SH-SY5Y (cell line): ENCODE results near the gene CPLX1.

ENCODE experiments used
- GATA2 ChIP-seq: IDR thresholded peaks from 2 replicates; pipeline ENCODE4 v1.6.1; 2011; ENCODE audit warnings: mild to moderate bottlenecking, low read depth, low read length
- GATA3 ChIP-seq: IDR thresholded peaks from 2 replicates; pipeline ENCODE4 v1.6.1; 2011; ENCODE audit warnings: low read depth, mild to moderate bottlenecking, low read length, moderate library complexity

The CPLX1 gene

DNA sequence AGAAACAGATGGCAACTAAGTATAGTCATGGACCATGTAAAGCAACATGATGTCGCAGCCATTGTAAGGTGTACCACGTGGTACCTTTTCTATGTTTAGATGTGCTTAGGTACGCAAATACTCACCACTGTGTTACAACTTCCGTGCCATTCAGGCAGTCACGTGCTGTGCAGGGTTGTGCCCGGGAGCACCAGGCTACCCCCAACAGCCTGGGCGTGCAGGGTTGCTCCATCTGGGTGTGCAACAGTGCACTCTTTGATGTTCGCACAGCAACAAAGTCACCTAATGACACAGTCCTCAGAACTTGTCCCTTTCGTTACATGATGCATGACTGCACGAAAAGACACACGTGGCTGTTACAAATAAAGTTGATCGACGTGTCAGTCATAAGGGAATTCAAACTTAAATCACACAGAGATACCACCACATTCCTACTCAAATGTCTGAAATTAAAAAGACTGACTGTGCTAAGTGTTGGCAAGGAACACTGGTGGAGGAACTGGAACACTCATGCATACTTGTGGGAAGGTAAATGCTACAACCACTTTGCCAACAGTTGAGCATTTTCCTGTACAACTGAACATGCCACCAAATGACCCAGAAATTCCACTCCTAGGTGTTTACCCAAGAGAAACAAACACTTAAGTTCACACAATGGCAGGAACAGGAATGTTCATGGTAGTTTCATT, 24.3 kb downstream of the CPLX1 start:
- TF ChIP-seq GATA2 = no peak

DNA sequence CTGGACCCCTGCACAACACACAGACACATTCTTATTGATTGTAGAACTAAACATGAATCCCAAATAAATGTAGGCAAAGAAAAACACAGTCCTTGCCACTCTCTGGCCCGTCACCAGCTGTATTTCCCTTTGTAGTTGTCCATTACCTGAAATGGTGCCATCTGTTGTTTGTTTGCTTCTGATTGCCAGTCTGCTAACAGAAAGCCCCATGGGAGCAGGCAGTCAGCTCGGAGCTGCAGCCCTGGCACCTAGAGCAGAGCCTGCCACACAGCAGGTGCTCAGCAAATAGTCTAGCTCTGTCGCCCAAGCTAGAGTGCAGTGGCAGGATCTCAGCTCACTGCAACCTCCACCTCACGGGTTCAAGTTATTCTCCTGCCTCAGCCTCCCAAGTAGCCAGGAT, 28.9 kb downstream of the CPLX1 start:
- TF ChIP-seq GATA2 (no peak), GATA3 (no peak)

DNA sequence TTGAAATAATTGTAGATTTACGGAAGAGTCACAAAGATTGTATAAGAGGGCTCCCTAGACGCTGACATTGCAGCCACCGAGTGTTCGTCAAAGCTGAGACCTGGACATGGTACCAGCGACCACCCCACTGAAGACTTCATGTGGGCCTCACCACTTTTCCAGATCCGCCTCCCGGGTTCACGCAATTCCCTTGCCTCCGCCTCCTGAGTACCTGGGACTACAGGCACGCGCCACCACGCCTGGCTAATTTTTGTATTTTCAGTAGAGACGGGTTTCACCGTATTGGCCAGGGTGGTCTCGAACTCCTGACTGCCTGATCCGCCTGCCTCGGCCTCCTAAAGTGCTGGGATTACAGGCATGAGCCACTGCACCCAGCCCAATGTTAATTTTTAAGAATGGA, 29.7 kb downstream of the CPLX1 start:
- TF ChIP-seq GATA2 (no peak), GATA3 (no peak)

DNA sequence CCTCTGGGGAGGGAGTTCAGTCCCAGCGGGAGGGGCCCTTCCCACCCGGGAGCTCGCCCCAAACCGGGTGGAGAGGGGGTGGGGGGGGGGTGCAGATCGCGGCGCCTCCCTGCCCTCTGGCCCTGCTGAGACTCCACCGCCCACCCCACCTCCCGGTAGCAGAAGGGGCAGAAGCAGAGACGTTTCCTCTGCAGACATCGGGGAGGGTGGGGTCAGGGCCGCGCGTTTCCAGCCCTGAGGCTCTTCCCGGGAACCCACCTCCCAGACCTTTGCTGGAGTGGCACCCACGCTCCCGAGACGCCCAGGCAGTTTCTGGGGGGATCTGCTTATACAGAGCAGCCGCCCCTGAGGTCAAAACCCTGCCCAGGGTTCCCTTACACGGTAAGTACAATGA, 30.2 kb downstream of the CPLX1 start:
- no peak for TF ChIP-seq GATA2
- no peak for TF ChIP-seq GATA3

DNA sequence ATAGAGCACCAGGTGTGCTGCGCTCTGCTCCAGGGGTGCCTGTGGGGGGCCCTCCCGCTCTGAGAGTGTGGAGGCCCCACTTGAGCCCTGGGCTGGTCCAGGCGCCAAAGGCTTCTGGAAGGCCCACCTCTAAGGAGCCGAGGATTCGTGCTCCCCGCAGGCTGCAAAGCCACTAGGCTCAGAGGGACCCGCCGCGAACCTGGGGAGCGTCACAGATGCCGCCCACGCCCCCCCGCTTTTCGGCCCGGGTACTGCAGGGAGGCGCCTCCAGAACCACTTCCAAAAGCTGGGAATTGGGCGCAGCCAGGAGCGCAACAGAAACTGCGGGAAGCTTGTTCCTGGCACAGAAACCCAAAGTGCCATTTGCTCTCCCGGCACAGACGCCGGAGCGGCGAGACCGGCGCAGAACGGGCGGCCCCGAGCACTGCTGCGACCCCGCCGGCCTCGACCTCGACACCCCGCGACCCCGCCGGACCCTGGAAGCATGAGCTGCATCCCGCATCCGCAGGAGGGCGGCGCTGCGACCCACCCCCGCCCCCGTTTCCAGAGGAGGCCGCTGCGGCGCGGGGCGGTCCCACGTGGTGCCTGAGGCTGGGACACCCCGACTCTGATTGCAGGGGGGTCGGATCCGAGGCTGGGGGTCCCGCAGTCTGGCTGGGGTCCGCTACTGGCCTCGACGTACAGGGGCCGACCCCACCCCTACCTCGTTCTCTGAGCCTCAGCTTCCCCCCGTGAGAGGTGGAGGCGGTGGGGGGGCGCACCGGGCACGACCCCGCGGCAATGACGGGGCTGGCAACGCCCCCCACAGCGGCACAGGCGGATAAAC, 30.8 kb downstream of the CPLX1 start:
- no peak for TF ChIP-seq GATA3
- TF ChIP-seq GATA2 = no peak

DNA sequence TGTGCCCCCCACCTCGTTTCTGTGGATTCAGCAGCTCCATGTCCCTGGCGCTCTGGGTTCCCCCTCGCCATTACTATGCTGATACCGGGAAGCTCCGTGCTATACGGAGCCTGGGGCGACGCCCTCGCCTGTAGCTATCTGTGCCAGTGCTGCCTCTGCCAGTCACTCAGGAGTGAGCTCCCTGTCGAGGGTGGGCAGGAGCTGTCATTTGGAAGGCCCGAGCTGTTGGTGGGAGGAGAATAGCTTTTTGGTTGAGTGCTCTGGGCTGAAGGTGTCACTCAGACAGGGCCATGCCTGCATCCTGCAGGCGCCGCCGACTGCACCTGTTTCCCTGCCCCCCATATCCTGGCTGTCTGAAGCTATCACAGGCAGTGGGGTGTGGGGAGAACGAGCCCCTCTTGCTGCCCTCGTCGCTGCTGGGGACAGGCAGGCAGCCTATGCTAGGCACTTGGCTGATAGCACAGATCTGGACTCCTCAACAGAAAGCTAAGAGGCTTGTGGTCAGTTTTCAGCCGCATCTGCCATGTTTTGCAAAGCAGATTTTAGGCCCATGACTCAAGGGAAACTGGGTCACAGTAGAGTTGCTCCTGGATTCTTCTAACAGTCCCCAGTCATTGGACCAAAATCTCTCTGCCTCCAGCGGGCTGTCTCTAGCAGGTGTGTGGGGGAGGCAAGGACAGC, 31.8 kb downstream of the CPLX1 start:
- TF ChIP-seq GATA2 (no peak), GATA3 (no peak)

DNA sequence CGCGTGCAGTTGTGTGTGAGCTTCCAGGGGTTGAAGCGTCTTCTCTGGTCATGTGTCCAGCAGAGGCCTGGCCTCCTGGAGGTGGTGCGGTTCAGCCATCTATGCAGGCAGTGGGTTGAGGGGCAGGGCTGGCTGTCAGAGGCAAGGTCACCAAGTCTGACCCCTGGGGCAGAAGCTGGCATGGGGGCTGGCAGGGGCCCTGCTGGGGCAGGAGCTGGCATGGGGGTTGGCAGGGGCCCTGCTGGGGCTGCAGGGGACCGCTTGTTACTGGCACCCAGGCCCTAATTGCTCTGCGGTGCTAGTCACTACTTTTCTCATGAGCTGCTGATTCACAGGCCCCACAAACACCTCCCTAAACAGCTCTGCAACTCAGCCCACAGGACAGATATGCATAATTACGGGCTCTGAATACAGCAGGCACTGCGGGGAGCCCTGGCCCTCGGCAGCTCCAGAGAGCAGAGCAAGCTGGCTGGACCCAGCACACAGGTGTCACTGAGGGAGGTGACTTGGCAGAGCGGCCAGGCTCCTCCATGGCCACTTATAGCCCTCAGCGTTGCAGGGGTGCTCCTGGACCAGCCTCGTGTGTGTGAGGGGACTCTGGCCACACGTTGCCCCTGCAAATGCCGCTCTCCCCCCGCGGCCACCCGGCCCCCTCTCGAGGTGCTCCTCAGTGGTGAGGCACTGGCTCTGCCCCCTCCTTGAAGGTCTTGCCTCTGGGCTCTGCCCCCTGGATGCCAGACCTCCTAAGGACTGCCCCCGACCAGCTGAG, 32.7 kb downstream of the CPLX1 start:
- TF ChIP-seq GATA2 (no peak), GATA3 (no peak)

DNA sequence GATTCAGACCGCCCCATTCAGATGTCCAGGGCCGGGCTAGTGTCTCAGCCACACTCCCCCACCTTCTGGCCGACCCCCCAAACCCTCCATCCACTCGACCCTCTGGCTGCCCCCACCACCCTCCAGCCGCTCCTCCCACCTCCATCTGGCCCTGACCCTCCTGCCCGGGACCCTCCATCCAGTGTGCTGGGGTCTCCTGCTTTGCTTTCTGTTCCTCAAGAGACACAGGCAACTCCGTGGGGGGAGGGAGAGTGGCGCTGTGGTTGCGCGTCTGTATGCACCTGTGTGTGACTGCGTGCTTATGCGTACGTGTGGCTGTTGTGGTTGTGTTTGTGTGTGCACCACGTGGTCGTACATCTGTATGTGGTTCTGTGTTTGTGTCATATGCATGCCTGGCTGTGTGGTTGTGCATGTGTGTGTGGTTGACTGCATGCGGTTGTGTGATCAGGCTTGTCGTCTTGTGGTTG, 33.3 kb downstream of the CPLX1 start:
- no peak for TF ChIP-seq GATA3
- no peak for TF ChIP-seq GATA2

DNA sequence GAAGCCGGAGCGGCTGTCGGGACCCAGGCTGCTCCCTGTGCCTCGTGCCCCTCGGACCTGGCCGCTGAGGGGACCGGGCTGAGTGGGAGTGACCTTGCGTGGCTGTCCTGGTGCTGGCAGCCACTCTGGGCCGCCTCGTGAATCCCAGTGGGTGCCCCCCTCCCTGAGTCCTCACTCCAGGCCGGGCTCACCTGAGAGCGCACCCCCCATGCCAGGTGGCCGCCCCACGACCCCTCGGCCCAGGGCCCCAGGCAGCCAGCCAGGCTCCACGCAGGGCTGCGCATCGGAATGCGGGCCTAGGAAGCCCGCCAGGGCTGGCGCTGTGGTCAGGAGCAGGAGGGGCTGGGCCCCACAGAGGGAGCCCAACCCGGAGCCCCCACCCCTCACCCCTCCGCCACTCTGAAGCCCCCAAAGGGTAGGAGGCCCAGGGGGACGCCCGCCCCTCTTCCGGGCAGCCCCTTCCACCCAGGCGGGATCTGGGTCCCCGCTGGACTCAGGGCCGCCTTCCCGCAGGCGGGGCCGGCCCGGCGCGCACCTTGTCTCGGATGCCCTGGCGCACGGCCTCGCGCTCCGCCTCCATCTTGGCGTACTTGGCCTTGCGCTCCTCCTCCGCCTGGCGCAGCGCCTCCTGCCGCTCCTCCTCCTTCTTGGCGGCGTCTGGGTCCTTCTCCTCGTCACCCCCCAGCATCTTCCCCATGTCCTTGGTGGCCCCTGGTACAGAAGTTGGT, 33.9 kb downstream of the CPLX1 start:
- no peak for TF ChIP-seq GATA2
- TF ChIP-seq GATA3 = no peak

DNA sequence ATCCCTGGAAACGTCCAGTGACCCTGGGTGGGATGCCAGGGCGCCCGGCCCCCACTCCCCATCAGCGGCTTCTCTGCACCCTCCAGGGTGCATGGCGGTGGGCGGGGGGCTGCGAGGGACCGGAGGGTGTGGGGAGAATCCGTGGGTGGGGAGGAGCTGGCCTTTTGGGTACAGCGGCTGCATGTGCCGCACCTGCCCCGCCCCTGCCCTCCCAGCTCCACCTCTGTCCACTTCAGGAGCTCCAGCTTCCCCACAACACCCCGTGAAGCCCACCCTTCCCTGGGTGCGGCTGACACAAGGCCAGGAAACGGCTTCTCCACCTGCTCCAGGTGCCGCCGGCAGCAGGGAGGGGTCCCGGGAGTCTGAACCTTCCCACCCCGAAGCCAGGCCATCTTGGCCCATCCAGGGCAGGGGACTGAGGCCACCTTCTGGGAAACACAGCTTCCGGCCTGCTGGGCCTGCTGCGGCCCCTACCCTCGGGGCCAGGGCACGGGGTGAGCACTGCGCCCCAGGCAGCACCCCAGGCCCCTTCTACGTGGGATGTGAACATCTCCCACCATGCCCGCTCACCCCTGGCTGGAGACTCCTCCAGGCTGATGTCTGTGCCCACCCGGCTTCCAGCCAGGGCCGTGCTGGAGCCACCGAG, 34.6 kb downstream of the CPLX1 start:
- TF ChIP-seq GATA2 (no peak), GATA3 (no peak)

DNA sequence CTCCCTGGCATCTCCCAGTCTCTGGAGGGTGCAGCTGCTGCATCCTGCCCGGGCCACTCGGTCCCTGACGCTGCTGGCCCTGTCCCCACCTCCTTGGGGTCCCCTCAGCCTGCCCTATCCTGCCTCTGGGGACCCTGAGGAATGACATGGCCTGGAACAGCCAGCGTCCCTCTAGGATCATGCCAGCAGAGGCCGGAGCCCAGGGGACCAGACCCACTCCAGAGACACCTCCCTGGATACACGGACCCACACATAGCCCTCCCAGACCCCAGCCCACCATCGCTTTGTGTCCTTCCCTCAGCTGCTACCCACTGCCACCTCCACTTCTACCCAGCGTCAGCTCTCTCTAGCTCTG, 35.5 kb downstream of the CPLX1 start:
- no peak for TF ChIP-seq GATA2

DNA sequence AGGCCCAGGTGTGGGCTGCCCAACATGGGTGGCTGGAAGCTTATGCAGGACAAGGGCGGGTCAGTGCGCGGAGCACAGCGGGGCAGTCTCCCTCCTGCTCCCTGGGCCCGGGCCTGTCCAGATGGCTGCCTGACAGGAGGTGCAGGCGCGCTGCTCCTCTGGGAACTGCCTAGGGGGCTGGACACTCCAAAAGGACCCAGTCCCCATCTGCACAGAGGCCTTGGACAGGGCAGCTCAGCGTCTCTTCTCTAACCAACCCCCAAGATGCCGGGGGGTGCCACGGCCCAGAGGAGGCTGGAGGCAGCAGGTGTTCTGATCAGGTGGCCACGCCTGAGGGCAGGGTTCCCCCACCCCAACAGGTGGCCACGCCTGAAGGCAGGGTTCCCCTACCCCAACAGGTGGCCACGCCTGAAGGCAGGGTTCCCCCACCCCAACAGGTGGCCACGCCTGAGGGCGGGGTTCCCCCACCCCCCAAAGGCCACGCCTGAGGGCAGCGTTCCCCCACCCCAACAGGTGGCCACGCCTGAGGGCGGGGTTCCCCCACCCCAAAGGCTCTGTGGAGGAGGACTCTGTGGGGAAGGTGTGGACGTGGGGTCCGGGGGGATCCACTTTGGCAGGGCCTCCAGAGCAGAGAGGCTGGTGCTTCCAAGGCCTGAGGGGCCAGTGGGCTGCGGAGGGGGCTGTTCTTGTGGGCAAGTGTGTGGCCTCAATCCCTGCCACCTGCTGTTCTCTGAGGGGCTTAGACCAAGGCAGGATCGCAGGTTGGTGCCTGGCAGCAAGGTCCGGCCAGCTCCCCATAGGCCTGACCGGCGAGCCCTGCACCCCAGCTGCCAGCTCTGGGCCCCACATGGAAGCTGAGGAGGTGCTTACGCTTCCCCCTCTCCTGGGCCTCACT, 36.1 kb downstream of the CPLX1 start:
- TF ChIP-seq GATA2 = no peak
- TF ChIP-seq GATA3 = no peak
